NCI-H1694 treated with DMSO at 0.1 percent for 48 hours (cell line): ENCODE measurements around the gene UCMA.

Experiments
- DNase-seq: peaks from one replicate; lab custom pipeline; 2025; lab: John Stamatoyannopoulos, UW

Gene UCMA

DNA sequence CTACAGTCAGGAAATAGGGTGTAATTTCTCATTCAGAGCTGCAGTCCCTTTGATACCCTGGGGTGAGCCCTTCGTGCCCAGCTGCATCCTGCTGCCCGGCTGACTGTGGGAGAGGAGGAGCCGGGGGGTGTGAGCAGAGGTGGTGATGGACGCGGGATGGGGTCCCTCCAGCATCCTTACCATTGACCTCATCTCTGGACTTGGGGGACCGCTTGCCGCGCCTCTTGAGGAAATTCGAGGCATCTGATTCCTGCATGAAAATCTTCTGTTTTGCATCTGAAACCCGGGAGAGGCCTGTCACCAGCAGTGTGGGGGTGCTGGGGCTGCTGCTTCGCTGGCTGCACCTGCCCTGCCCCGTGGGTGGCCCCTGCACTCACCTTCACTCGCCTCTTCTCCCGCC, 816 bp downstream of the UCMA start:
- DNase-seq = no peak

DNA sequence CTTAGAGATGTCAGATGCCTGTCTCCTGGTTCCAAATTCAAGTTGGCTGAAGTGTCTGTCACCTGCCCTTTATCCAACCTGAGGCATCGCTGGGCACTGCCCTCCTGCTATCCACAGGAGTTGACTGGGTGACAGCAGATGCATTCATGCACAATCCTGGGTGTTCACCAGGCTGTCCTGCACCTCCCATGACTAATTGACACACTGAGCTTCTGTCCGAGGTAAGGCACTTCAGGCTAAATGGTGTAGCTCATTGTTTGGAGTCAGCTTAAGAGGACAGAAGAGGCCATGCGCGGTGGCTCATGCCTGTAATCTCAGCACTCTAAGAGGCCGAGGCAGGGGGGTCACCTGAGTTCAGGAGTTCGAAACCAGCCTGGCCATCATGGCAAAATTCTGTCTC, 2.4 kb downstream of the UCMA start:
- no peak for DNase-seq

DNA sequence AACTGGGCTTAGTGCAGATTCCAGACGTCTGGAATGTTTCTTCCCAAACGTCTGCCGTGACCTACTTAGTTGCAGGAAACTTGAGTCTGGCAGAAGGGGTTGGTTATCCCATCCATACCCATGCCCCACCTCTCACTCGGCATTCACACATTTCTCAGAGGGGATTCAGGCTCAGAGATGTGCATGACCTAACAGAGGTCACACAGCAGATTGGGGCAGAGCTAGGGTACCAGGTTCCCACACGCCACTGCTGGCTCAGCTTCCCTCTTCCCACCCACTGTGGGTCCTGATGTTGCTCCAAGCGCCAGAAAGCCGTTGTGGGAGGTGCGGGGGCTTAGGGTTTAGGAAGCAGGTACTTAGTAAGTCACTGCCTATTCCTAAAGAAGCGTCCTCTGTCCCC, 3.0 kb downstream of the UCMA start:
- DNase-seq = no peak

DNA sequence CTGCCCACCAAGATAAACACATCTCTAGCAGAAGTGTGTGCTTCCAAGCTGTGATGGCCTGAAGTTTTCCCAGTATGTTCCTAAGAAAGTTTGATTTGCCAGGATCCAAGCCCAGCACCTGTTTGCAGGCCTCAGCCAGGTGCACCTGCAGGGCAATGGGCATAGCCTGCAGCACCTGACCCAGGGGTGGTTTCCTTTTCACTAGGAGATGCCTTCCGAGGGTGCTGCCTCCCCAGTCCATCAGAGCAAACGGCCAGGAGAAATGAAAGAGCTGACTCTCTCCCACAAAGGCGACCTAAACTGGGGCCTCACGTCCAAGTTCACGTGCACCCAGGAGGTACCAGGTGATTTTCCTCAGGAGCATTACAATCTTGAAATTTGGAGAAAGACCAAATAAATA, 7.1 kb downstream of the UCMA start:
- DNase-seq = no peak

DNA sequence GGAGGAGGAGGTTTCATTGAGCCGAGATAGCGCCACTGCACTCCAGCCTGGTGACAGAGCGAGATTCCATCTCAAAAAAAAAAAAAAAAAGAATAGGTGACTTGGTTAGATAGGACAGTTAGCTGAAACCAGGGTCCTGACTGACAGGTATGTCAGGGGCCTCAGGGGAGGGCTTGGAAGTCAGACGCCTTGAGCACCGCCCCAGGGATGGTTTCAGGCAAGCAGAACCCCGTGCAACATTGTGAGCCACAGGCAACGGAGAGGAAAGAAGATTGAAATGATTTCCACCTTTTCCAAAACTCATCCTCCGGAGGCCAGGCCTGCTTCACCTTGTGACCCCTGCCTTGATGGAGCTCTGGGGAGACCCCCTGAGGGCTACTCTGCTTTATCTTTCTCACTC, 8.6 kb downstream of the UCMA start:
- DNase-seq = no peak

DNA sequence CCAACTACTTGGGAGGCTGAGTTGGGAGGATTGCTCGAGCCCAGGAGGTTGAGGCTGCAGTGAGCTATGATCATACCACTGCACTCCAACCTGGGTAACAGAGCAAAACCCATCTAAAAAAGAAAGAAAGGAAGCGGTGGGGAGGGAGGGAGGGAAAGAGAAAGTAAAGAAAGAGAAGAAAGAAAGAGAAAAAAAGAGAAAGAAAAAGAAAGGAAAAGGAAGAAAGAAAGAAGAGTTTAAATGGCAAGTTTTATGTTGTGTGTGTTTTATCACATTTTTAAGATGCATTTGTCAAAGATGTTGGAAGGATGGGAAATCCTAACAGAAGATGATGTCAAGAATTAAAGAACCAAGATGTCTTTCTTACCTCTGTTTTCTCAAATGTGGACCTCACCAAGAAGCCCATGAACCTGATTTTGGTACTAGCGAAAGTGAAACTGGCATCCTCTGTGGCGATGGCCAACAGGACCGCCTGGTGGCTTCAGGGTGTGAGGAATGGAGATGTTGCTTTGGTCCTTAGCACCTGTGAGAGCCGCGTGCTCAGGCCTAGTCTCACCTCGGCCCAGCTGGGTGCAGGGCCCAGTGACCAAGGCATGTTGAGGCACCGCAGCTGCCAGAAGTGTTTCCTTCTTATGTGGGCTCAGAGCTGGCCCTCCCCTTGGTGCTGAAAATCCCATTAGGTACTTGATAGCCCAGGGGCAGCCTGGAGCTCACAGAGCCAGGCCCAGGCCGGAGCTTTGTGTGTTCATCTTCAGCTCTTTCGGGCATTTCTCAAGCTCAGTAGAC, 9.8 kb downstream of the UCMA start:
- no peak for DNase-seq

DNA sequence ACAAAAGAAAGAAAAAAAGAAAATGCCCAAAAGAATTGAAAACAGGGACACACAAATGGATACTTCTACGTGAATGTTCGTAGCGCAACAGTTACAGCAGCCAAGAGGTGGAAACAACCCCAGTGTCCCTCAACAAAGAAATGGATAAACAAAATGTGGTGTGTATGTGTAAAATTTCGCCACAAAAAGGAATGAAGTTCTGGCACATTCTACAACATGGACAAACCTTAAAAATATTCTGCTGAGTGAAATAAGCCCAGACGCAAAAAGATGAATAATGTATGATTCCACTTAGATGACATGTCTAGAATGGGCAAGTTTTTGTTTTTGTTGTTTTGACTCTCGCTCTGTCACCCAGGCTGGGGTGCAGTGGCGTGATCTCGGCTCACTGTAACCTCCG, 10.9 kb downstream of the UCMA start:
- DNase-seq = no peak

DNA sequence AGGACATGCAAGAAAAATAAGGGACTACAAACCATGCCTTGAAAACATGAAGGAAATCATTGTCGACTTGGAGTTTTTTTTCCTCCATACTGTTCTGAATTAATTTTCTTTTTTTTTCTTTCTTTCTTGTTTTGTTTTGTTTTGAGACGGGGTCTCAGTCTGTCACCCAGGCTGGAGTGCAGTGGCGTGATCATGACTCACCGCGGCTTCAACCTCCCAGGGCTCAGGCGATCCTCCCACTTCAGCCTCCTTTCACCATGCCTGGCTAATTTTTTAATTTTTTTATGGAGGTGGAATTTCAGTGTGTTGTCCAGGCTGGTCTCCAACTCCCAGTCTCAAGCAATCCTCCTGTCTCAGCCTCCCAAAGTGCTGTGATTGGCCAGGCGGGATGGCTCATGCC, 11.6 kb downstream of the UCMA start:
- DNase-seq = no peak

DNA sequence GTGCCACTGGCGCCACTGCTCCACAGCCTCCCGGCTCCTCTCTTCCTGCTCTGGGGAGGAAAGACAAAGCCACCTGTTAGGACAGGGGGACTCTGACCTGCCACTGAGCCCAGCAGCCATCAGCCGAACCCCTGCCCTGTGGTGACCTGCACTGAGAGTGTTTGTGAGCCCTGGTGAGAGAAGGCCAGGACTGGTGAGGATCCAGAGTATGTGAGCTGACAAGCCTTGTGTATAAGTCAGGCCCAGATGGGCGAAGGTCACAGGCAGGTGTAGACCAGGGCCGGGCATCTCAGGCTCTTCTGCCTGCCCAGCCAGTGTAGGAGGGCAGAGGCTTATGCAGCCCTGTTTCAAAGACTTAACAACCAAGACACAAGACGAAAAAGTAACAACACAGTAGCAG, 12.0 kb downstream of the UCMA start:
- DNase-seq = no peak

DNA sequence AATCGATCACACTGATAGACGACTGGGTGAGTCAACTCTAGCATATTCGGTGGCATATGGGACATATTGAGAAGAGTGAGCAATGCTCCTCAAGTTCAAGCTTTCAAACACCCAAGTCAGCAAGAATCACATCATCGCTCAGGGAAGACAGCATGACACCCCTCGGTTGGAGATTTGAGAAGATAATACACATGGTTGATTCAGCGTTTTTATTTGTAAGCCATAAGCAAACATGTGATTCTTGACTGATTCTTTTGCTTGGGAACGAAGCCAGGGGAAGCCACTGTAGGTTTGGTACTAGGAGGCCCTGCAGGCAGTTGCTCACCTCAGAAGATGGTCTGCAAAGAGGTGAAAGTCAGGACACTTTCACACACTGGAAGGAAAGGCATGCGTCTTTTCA, 12.6 kb downstream of the UCMA start:
- no peak for DNase-seq

DNA sequence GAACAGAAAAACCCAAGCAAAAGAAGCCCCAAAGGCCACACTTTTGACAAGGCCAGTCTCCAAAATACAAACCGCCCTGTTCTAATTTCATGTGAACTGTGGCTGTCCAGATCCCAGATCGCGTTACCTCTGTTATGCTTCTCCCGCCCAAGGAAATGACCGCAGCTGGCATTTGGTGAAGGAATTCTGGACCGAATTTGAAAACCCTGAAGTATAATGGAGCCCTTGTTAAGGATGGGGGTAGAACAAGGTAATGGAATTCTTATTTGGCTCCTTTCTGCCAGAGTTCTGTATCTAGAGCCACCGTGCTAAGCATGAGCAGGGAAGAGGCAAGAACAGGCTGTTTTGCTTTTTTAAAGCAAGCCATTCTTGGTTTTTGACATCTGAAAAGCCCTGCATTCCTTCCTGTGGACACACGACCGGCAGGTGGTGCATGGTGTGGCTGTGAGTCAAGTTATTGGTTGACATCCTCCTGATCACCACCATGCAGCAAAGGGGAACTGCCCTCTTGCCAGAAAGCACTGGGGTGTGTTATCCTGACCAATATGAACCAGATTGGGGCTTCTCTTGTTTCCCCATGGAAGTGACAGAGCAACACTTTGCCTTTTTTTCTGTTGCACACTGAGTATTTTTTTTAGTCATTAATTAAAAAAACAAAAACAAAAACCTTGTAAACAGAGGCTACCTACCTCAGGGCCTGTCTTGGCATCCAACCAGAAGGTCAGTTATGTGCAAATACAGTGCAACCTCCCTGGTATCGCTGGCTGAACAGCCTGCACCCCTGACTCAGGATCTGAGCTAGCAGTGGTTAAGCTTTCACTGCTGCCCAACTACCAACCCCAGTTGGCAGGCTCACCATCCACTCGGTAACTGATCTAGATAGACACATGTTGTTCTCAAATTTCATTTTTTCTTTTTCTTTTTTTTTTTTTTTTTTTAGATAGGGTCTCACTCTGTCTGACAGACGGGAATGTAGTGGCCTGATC, 14.2 kb downstream of the UCMA start:
- DNase-seq = no peak

DNA sequence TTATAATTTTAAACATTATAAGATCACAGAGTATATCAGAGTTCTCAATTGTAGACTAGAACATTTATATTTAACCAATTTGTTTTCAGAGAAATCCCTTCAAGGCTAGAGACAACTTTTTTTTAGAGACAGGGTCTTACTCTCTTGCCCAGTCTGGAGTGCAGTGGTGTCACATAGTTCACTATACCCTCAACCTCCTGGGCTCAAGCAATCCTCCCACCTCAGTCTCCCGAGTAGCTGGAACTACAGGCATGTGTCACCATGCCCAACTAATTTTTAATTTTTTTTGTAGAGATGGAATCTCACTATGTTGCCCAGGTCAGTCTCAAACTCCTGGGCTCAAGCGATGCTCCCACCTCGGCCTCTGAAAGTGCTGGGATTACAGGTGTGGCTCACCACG, 15.3 kb downstream of the UCMA start:
- no peak for DNase-seq

DNA sequence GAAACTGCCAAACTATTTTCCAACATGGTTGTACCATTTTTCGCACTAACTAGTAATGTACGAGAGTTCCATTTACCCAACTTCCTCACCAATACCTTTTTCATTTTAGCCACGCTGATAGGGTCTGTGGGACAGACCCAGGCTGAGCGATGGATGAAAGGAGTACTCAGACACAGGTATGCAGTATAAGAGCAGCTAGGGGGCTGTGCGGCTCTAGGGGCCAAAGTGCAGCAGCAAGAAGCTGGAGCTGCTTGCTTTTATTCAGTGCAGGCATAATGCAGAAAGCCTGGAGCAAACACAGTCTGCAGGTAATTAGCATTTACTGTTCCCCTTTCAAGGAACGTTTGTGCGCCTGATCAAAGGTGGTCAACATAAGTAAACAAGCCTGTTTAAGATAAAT, 21.0 kb downstream of the UCMA start:
- DNase-seq = no peak

DNA sequence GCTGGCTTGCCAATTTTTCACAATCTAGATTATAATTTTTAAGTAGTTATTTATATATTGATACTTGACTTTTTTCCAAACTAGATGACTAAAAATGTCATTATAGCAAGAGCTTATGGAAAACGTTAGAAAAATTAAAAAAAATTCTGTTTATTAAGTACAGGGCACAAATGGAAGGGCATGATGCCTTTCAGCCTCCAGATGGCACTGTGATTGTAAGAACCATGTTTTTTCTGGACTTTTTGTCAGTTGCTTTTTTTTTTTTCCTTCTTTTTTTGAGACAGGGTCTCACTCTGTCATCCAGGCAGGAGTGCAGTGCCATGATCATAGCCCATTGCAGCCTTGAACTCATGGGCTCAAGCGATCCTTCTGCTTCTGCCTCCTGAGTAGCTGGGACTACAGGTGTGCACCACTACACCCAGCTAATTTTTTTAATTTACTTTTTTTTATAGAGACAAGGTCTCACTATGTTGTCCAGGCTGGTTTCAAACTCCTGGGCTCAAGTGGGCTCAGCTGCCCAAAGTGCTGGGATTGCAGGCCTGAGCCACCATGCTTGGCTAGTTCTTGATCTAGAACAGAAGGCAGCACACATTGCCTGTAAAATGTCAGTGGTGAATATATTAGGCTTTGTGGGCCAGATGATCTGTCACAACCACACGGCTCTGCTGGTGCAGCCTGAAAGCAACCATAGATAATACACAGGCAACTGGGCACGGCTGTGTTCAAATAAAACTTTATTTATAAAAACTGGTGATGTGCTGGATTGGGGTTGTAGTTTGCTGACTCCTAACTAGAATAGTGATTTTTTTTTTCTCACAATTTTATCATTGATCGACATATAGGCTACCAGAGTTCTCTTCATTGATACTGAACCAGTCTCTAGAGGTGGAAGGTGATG, 27.4 kb downstream of the UCMA start:
- peak; percentile 40 for DNase-seq

DNA sequence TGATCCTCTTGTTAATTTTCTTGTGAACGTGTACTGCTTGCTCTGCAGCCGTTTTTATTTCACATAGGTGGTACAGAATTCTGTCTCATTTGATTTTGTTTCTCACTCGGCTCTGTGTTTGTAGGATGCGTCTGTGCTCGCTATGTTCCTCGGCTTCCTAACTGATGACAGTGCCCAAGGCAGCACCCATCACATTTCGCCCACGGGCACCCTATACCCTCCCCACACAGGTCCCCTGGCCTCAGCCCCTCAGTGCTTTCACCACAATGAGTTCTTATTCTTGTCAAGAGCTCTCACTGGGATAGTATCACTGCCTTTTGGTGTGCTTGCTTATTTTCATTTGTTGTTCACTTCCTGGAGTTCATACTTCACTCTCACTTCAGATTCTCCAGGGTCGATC, 28.1 kb downstream of the UCMA start:
- no peak for DNase-seq

DNA sequence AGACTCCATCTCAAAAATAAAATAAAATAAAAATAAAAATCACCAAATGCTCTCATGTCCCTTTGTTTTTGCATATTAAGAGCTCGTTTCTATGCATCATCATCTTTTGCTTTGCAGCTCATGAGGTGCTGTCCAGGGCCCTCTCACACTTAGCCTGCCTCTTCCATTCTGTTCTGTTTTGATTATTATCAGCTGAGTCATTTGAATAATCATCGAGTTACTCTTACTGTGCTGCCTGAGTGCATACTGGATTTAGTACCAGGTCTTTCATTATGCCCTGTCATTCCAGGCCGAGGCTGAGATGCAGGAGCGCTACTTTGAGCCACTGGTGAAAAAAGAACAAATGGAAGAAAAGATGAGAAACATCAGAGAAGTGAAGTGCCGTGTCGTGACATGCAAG, 33.0 kb downstream of the UCMA start:
- DNase-seq = no peak

DNA sequence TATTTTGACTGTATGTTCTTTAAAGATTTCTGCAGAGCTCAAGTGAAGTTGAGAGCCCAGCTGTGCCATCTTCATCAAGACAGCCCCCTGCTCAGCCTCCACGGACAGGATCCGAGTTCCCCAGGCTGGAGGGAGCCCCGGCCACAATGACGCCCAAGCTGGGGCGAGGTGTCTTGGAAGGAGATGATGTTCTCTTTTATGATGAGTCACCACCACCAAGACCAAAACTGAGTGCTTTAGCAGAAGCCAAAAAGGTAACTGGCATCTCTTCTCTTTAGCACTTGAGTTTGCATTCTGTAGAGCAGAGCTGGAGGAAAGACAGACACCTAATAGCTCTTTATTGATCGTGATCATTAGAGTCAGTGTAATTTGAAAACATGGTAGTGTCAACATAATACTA, 39.2 kb downstream of the UCMA start:
- no peak for DNase-seq

DNA sequence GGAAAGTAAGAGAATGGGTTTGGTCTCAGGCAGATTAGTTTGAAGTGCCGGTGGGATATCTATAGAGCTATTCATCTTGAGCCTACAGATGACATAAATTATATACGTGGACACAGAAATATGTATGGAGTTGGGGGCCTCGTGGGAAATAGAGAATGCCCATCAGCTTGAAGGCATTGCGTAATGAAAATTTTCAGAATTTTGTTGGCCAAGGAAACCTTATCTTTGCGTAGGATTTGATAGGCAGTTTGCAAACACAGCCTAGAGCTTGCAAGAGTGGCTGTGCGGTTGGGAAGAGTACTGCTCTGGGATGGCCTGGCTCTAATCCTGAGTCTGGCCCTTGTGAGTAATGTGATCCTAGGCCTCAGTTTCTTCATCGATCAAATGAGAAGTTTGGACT, 40.5 kb downstream of the UCMA start:
- DNase-seq = no peak

DNA sequence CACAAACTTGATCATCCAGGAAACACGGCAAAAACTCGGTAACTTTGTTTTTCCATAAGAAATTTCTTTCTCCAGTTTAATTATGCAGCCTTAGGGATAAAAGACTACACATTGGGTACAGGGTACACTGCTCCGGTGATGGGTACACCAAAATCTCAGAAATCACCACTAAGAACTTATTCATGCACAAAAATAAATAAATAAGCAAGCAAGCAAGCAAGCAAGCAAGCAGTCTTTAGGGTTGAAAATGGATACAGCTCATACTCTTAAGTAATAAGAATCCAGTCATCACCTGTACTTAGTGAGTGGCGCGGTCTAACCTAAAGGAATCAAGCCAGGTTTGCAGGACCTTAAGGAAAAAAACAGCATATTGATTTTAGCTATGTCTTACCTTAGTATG, 42.8 kb downstream of the UCMA start:
- no peak for DNase-seq

DNA sequence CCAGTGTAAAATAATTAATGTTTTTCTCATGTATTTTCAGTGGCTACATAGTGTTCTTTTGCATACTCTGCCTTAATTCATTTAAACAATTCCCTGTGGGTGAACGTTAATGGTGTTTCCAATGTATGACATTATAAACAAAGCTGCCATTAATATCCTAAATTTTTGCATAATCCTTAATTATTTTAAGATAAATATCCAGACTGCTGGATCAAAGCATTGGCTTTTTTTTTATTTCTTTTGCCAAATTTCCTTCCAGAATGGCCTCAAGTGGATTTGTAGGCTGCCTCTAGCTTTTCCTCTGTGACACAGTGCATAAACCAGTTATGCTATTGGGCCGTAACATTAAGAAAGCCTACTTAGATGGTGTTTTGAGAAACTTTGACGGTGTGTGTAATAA, 43.4 kb downstream of the UCMA start:
- no peak for DNase-seq

DNA sequence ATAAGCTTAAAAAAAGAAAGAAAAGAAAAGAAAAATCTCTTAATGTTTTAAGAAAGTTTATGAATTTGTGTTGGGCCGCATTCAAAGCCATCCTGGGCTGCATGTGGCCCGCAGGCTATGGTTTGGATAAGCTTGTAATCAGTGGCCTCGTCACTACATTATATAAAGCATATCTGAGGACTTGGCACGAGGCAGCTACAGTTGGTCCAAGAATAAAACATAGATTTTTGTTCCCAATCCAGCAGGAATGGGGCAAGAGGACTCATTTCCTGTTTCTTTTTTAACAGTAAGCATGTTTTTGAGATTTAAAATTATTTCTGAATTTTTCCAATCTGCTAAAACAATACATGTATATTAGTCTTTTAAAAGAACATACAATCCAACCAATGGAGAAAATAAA, 44.2 kb downstream of the UCMA start:
- DNase-seq = no peak

DNA sequence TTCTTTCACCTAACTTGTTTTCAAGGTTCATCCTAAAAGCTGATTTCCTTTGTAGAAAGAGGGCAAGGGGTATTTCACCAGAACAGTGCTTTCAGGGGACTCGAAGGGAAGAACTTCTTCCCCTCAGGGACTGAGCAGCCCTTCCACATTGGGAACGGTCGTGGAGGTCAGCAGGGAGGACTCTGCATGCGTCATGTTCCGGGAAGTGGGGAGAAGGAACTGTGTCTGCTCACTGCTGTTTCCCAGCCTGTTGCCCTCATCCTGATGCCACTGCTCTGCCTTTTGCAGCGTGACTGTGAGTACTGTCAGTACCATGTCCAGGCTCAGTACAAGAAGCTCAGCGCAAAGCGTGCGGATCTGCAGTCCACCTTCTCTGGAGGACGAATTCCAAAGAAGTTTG, 45.6 kb downstream of the UCMA start:
- DNase-seq = no peak
